GM21723 (cell line): ENCODE measurements around the gene CAMK2B.

ENCODE experiments used
- ATAC-seq: cut with Tn5 transposase; IDR thresholded peaks from one replicate; pipeline ENCODE4 v1.9.1; 2021; ENCODE audit warnings: mild to moderate bottlenecking, moderate library complexity; ENCODE audit not compliant: unreplicated experiment

The CAMK2B gene

DNA sequence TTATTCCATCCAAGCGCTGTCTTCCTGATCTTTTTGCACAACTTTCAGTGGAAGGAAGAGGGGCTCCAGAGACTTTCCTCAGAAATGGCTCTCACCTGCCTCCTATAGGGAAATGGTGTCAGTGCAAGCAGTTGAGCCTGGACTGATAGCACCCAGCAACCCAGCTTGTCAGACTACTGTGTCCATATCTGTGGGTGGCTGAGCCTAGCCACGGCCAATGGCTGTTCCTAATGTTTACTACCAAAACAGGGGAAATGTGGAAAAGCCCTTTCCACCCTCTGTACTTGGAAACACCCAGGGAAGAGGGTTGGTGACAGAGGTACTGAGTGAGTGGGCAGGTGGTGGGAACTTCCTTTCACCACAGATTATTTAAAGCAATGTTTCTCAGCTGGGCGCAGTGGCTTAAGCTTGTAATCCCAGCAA lies 128.9 kb downstream of the CAMK2B start:
- no peak for ATAC-seq

DNA sequence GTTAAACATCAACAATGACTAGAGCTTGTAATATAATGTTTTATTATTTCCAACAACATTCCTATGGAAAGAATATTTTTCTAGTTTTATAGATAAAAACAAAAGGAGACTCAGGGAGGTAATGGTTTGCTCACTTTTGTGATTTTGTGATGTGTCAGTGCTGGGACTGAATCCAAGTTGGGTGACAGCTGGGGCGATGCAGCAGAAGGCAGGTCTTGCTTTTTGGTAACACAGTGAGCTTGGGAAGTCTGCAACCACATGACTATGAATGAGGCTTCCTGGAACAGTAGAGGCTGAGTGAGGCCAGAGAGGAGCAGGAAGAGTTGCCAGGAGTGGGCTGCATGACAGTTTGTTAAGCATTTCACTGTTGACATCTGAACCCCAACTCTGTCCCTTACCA lies 129.5 kb downstream of the CAMK2B start:
- no peak for ATAC-seq

DNA sequence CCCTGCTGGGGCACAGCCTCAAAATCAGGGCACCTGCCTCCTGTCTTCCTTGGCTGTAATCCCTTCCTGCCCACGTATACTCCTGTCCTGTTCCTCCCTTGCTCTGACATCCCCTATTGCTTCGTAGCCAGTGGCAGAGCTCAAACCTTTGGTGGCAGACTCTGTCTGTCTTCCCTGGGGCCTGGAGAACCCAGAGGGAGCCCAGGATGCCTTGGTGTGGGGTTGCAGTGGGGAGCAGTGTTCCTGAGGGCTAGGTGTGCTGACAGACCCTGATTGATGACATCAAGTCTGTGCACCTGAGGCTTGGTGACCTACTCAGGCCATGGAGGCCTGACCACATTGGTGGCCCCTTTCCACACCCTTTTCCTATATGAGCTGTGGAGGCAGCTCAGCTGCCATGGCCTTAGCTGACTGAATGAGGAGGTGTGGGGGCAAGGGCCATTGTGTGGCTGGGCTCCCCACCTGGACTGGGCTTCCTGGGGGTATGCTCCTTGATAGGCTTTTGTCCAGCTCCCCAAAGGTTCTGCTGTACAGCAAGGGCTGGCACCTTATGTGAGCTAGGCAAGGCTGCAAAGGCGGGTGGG lies 130.7 kb downstream of the CAMK2B start:
- no peak for ATAC-seq

DNA sequence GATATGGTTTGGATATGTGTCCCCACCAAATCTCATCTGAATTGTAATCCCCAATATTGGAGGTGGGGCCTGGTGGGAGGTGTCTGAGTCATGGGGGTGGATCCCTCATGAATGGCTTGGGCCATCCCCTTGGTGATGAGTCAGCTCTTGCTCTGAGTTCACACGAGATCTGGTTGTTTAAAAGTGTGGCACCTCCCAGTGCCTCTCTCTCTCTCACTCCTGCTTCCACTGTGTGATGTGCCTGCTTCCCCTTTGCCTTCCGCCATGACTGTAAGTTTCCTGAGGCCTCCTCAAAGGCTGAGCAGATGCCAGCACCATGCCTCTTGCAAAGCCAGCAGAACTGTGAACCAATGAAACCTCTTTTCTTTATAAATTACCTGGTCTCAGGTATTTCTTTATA lies 131.3 kb downstream of the CAMK2B start:
- ATAC-seq, result no peak

DNA sequence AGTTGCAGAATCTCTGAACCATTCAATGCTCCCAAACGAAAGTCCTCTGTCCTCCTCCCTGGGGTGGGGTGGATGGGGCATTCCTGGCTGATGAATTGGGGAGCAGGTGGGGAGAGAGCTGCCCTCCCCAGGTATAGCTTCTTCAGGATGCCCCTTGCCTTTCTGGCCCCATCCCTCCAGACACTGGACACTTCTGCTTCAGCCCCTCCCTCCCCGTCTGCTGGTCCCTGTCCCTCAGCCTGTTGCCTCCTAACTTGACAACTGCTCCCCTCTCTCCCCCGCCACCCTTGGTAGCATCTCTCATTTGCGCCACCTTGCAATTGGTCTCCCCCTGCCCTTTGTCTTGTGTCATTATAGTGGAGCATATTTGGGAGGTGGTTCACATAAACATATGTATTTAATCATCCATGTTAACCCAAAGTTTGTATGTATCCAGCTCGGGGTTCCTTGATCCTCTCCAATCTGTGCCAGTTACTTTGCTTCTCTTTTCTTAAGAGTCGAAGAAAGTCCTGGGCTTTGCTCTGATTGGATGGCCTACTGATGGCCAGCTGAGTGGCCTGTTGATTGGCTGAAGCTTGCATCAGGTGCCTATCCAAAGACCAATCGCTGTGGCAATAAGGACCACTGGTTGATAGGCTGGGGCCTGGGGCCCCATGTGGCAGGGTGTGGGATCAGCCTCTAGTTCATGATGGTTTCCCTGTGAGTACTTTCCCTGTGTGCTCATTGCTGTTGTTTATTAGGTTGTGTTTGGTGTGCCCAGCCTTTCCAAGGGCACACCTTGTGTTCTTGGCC lies 132.2 kb downstream of the CAMK2B start:
- ATAC-seq, result no peak

DNA sequence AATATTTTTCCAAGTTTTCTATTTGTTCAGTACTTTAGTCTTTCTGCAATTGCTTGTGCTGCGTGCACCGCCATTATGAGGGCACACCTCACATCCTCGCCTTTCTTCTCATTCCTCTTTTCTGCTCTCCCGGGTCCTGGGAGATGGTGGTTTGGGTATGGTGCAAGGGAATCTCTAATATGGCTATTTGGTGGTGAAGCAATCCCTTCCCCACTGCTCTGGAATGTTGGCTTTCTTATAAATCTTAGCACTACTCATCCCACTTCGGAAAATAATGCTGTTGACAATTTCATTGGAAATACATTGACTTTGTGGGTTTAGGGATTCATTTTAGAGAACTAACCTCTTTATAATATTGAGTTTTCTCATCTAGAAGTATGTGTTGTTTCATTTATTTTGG lies 134.2 kb downstream of the CAMK2B start:
- no peak for ATAC-seq

DNA sequence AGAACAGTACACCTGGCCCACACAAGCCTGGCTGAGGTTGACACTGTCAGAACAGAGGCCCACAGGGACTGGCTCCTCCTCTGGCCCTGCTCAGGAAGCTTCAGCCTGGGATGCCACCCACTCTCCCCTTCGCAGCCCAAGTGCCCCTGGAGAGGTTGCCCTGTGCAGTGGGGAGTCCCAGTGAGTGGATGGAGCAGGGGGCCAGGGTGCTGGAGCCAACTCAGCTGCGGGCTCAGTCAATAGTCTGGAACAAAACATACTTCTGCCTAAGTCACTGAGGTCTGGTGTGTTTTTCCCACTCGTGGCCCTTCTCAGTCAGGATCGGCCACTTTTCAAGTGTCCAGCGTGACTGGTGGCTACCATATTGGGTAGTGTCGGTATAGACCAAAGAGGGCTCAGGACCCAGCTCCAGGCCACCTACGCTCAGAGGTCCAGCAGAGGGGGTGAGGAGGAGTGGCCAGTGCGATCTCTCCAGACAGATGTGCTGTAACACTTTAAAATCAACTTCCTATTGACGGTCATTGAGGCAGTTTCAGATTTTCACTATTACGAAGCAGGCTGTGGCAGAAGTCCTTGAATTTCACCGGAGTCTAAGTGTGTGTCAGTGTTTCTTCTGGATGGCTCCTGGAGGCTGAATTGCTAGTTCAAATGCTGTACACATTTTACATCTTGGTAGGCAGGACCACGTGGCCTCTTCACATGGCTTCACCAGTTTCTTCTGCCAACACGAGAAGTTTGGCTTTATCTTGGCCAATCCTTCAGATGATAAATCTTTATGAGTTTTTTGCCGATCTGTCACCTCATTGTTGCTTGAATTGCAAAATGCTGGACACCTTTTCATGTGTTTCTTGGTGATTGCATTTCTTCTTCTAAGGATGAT lies 135.2 kb downstream of the CAMK2B start:
- ATAC-seq, result no peak

DNA sequence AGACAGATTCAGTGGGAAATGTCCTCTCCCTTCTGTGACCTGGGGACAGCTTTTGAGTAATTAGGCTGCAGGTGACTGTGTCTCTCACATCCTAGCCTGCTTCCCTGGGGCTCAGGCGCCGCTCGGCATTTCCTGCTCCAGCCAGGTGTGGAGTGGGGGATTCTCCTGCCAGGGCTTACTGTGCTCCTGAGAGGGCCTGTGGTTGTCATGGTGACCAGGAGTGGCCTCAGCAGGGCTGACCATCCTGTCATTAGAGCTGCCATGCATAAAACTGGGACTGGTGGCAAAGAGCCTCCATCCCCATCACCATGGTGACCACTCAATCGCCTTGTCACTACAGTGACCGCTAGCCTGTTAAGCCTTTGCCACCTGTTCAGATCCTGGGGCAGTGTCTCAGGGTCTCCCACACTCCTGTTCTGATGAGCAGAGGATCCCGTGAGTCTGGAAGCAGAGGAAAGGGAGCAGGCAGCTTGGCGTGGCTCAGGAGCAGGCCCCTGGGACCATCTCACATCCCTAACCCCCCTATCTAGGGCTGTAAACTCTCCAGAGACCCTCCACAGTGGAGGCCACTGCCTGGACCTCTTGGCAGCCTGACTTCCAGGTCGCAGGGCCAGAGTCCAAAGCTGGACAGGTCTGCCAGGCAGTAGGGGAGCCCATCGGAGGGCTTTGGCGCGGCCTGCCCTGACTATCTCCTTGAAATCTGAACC lies 136.0 kb downstream of the CAMK2B start, which contains the start of gene GCK:
Gene GCK, minus strand, starts transcription at position 154 of the 707 bp plus-strand sequence. CDS start 486 bp downstream, outside the sequence.
- ATAC-seq, result no peak

DNA sequence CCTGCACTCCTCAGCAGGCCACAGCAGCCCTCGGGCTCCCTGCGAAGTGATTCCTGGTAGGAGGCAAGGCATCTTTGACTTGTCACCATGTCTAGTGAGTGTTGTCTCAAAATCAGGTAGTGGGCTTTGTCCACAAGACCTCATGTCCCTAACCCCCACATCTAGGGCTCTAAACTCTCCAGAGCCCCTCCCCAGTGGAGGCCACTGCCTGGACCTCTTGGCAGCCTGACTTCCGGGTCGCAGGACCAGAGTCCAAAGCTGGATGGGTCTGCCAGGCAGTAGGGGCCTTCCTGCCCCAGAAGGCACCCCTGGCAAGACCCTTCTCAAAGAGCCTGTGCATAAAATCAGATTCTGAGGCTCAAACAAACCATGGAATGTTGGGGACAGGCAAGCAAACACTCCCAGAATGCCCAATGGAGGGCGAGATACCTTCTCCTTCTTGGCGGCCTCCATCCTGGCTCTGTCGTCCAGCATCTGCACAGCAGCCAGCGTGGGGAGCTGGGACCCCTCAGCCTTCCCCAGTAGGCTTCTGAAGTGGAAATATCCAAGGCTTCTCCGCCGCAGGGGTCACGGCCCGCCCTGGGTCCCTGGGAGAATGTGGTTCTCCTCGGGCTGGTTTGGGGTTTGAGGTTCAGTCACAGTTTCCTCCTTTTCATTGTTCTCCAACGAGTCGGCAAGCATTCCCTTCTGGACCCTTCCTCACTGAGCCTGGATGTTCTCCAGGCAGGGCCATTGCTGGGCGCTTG lies 136.7 kb downstream of the CAMK2B start:
- ATAC-seq, result no peak

DNA sequence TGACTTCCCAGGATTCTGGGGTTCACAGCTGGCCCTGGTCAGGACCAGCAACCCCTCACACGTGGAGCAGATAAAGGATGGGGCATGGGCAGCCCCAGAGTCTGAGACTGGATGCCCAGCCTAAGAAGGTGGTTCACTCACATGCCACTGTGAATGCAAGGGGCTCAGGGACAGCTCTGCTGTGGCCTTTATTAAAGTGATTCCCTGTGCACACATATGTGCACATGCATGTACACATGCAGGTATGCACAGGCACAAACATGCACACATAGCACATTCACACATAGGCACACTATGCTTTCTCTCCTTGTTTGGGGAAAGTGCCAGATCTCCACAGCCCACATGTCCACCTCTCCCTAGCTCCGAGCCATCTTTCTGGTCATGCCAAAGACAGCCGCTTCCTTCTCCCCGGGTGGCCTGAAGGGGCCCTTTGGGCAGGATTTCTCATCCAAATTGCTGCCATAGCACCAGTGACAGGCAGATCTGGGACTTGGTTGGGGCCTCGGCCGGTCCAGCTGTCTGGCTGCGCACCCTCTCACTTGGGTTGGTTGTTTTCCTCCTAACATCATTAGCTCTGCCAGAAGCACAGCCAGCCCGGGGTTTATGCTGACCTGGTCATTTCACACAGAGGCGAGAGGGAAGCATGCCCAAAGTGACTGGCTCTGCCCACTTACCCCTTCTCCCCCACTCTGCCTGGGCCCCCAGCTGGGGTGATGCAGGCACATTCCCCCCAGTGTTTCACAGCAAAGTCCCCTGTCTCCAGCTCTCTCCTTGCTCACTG lies 137.6 kb downstream of the CAMK2B start:
- ATAC-seq, result no peak

DNA sequence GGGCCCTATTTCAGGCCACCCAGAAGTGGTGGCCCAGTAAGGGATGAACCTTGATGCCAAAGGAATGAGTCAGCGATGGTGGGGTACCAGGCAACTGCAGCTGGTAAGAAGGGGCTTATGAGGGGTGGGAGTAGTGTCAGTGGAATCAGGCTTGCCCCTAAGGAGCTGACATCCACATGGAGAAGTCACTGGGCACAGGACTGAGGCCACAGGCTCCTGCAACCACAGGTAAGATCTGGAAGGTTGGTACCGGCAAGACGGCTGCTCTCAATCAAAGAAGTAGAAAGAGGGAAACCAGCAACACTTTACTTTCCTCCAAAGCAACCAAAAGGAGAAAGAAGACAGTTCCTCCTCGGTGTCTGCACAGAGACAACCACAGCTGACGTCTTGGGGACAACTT lies 138.7 kb downstream of the CAMK2B start:
- no peak for ATAC-seq

DNA sequence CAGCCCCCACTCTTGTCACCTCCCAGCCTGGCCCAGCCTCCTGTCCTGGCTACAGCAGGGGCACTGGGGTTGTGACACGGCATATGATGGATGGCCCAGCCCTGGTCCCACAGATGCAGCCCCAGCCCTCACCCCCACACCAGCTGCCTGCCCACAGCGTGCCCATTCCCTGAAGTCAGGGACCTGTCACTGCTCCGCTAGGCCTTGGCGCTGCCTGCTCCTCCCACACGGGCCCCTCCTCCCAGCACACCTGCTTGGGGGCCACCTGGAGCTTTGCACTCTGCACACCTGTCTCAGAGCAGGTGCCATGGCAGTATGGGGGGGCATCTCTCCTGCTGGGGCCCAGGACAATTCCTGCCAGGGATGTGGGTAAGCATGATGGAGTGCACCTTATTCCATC lies 139.7 kb downstream of the CAMK2B start:
- no peak for ATAC-seq

DNA sequence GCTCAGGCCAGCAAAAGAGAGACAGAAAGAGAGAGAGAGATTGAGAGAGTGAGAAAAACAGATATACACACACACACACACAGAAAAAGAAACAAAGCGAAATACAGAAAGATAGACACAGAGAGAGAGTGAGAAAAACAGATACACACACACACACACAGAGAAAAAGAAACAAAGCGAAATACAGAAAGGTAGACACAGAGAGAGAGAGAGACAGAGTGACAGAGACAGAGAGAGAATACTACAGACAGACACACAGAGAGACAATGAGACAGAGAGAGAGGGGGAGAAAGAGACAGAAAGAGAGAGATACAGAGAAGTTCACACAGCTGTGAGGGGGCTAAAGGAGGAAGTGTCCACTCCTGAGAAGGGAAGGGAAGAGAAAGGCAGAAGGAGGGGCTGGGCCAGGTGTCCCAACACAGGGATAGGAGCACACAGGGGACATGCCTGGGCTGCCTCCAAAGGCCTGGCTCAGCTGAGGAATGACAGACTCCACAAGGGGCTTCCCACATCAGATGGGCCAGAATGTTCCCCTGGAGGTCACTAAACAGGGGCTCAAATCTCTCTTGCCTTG lies 140.4 kb downstream of the CAMK2B start:
- ATAC-seq, result no peak

DNA sequence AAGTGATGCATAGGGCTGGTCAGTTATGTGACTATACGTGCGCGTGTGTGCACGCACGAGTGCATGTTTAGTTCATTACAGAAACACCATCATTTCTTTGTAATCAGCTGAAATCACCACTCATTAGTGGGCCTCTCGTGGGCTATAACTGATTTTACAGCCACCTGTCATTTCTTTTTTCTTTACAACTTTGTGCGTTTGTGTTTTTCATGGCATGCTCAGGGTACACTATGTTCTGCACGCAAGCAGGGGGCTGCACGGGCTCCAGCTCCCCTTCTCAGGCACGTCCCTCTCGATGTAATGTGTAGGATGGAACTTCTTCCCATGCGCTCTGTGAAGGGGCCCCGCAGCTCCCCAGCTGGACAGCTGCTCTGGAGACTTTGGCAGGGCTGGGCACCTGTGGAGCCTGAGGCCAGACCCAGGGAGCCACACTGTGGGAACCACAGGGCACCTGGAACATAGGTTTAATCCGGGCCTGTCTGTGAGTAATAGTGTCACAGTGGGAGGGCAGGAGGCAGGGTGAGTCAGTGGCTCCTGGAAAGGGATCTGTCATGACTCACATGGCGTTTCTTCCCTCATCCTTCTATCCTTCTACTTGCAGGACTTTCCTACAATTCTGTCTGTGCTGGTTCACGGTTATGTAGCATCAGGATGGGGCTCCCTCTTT lies 141.1 kb downstream of the CAMK2B start:
- no peak for ATAC-seq

DNA sequence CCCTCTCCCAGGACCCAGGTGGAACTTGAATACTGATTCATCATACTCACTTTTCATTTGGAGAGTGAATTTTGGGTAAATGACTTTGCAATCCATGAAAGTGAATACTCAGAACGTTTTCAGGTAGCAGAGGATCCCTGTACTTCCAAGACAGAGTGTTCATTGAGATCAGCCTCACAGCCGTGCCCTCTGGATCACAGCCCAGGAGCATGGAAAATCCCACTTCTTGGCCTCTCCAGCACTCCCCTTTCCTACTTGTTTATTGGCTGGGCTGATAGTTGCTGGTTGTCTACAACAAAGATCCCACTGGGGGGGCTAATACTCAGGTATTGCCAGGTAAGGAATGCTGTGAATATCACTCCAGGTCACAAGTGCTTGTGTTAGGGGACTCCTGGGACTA lies 142.0 kb downstream of the CAMK2B start:
- no peak for ATAC-seq

DNA sequence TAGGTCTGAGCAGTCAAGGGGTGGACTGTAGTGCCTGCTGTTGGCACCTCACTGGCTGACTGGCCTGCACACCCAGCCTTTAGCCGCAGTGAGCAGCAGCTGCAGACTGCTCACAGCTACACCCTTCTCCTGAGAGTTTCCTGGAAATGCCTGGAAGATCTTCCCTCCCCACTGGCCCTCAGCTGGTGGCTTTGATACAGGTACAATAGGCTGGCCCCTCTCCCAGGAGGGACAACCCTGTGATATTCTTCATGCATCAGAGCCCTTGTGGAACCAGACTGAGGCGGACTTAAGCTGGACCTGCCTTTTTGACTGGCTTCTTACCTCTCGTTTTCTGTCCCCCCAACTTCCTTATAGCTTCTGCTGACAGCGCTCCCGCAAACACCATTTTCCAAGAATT lies 142.6 kb downstream of the CAMK2B start:
- no peak for ATAC-seq

DNA sequence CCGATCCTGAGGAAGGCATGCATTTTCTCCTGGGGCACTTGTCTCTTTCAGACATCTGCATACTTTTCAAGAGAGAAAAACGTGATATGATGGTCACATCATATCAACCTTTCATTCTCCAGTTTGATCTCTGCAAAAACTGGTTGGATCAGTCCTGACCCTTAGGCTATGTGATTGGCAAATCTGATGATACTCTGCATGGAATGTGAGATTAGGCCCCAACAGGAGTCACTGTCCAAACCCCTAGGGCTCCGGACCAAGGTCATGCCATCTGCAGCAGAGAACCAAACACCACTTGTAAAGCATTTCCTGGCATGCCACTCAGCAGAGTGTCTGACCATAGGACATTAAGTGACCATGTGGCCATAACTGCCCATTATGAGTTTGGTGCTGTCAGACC lies 144.8 kb downstream of the CAMK2B start:
- no peak for ATAC-seq

DNA sequence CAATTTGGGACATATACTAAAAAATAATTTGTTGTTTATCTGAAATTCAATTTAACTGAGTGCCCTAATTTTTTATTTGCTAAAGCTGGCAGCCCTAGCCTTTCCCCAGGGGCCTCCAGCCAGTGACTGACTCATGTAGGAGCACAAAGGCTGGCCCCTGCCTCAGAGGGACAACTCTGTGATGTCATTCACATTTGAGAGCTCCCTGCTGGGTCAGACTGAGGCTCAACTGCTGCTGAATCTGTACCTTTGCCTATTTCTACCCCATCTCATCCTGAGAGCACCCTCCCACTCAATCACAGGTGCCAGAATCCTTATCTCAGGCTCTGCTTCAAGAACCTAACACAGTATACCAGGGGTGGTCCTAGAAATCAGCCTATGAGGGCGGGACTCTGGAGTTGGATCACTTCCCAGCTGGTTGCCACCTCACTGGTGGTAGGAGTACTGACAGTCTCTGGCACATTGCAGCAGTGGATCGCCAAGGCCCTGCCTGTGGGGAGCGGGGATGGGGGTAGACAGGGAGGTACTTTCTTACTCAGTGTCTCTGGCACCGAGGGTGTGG lies 147.7 kb downstream of the CAMK2B start:
- no peak for ATAC-seq
